SU-DHL-6 (cell line): ENCODE data around the gene ADGRG1.

Experiments used
- H2AFZ ChIP-seq: fragments of 200-600 bp; sonication (generic); 2 replicates; pipeline ENCODE4 v1.6.1; 2014; ENCODE audit warnings: low read depth, mild to moderate bottlenecking, moderate library complexity, mixed read lengths, antibody characterized with exemption, low read length; ENCODE audit not compliant: severe bottlenecking
- H3F3A ChIP-seq: fragments of 200-600 bp; shearing (Covaris generic); 2 replicates; pipeline ENCODE4 v1.6.0; 2016; ENCODE audit warnings: antibody characterized with exemption, mild to moderate bottlenecking; ENCODE audit not compliant: insufficient read depth
- H3K27ac ChIP-seq: fragments of 200-600 bp; sonication (generic); 2 replicates; pipeline ENCODE4 v1.5.1; 2016; ENCODE audit warnings: low read depth, mild to moderate bottlenecking, low read length, moderate library complexity, mixed read lengths
- H3K27me3 ChIP-seq: fragments of 200-600 bp; sonication (generic), shearing (Covaris generic); 2 replicates; pipeline ENCODE4 v1.6.0; 2014; ENCODE audit warnings: mild to moderate bottlenecking, low read length
- H3K36me3 ChIP-seq: fragments of 200-600 bp; sonication (generic); 2 replicates; pipeline ENCODE4 v1.6.1; 2014; ENCODE audit warnings: mild to moderate bottlenecking, low read length, mixed read lengths
- H3K4me2 ChIP-seq: fragments of 300-600, 200-600 bp; shearing (Covaris generic), sonication (generic); 2 replicates; pipeline ENCODE4 v1.6.0; 2014; ENCODE audit warnings: low read length, low read depth, mild to moderate bottlenecking; ENCODE audit not compliant: poor library complexity, severe bottlenecking
- H3K4me3 ChIP-seq: fragments of 200-600 bp; sonication (generic); 2 replicates; pipeline ENCODE4 v1.5.1; 2014; ENCODE audit warnings: antibody characterized with exemption, low read length, mild to moderate bottlenecking, mixed read lengths; ENCODE audit not compliant: insufficient read depth, poor library complexity, severe bottlenecking
- H3K79me2 ChIP-seq: fragments of 200-600 bp; sonication (generic); 2 replicates; pipeline ENCODE4 v1.6.1; 2014; ENCODE audit warnings: mild to moderate bottlenecking, low read length, moderate library complexity; ENCODE audit not compliant: insufficient read depth
- H3K9ac ChIP-seq: fragments of 200-600 bp; sonication (generic); 2 replicates; pipeline ENCODE4 v1.7.0; 2014; ENCODE audit warnings: mild to moderate bottlenecking, low read length
- H3K9me2 ChIP-seq: fragments of 200-600 bp; sonication (generic); replicated peaks from 2 replicates; pipeline ENCODE4 v1.6.1; 2014; ENCODE audit warnings: low read length; ENCODE audit not compliant: insufficient read depth
- H3K9me3 ChIP-seq: fragments of 200-600 bp; sonication (generic); 2 replicates; pipeline ENCODE4 v1.6.1; 2014; ENCODE audit warnings: low read length, mixed read lengths; ENCODE audit not compliant: insufficient read depth
- H4K20me1 ChIP-seq: fragments of 200-600 bp; sonication (generic); 2 replicates; pipeline ENCODE4 v1.6.1; 2014; ENCODE audit warnings: low read depth, mild to moderate bottlenecking, antibody characterized with exemption, low read length, moderate library complexity, mixed read lengths
- EZH2phosphoT487 ChIP-seq: fragments of 200-600 bp; sonication (generic), shearing (Covaris generic); conservative IDR thresholded peaks from 2 replicates; pipeline ENCODE4 v1.6.1; 2018; ENCODE audit warnings: mild to moderate bottlenecking, antibody characterized with exemption, low read length, moderate library complexity, mixed read lengths
- TF ChIP-seq, protein P1 (sequence below): fragments of 200-600 bp; sonication (generic); IDR thresholded peaks from one replicate; pipeline ENCODE4 v1.5.1; 2017; ENCODE audit warnings: antibody characterized with exemption, mild to moderate bottlenecking, low read length, moderate library complexity; ENCODE audit not compliant: insufficient read depth, poor library complexity, severe bottlenecking

Gene ADGRG1

DNA sequence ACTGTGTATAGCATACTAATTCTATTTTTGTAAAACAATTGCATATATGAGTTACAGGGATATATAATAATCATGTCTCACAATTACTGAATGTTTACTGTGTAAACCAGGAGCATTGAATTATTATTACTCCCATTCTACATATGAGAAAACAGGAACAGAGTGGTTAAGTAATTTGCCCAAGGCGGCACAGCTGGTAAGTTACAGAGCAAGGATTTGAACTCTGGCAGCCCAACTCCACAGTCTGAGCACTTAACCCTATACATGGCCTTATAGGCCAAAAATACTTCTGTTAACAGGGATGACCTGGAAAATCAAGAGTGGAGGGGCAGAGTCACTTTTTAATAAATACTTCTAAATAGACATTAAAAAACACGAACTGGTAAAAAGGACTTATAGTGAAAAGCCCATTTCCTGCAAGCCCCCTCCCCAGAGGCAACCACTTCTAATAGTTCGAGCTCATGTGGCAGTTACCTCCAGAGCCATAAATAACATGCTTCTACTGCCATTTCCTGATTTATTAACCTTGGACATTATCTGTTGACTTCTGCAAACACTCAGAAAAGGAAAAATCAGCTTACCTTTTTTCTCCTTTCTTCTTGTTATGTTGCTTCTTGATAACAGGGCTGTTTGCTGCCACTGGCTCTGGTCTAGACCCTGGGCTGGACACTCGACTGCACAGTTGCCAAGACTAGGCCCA lies 22.1 kb upstream of the ADGRG1 start:
- H3K79me2 ChIP-seq = no peaks in the 10 kb centered on the region
- no peak overlapping the region for H3K4me3 ChIP-seq
- H3K9me3 ChIP-seq = no peaks in the 10 kb centered on the region
- no peaks in the 10 kb centered on the region for H3K36me3 ChIP-seq
- H2AFZ ChIP-seq = no peak overlapping the region
- H3K27ac ChIP-seq = no peak overlapping the region
- no peaks in the 10 kb centered on the region for H3F3A ChIP-seq
- H3K9me2 ChIP-seq = no peaks in the 10 kb centered on the region
- TF ChIP-seq, protein P1, sequence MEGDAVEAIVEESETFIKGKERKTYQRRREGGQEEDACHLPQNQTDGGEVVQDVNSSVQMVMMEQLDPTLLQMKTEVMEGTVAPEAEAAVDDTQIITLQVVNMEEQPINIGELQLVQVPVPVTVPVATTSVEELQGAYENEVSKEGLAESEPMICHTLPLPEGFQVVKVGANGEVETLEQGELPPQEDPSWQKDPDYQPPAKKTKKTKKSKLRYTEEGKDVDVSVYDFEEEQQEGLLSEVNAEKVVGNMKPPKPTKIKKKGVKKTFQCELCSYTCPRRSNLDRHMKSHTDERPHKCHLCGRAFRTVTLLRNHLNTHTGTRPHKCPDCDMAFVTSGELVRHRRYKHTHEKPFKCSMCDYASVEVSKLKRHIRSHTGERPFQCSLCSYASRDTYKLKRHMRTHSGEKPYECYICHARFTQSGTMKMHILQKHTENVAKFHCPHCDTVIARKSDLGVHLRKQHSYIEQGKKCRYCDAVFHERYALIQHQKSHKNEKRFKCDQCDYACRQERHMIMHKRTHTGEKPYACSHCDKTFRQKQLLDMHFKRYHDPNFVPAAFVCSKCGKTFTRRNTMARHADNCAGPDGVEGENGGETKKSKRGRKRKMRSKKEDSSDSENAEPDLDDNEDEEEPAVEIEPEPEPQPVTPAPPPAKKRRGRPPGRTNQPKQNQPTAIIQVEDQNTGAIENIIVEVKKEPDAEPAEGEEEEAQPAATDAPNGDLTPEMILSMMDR = no peak
- TF ChIP-seq EZH2phosphoT487 = no peak
- no peak overlapping the region for H3K9ac ChIP-seq
- H3K4me2 ChIP-seq = no peak overlapping the region
- no peaks in the 10 kb centered on the region for H3K27me3 ChIP-seq
- no peaks in the 10 kb centered on the region for H4K20me1 ChIP-seq

DNA sequence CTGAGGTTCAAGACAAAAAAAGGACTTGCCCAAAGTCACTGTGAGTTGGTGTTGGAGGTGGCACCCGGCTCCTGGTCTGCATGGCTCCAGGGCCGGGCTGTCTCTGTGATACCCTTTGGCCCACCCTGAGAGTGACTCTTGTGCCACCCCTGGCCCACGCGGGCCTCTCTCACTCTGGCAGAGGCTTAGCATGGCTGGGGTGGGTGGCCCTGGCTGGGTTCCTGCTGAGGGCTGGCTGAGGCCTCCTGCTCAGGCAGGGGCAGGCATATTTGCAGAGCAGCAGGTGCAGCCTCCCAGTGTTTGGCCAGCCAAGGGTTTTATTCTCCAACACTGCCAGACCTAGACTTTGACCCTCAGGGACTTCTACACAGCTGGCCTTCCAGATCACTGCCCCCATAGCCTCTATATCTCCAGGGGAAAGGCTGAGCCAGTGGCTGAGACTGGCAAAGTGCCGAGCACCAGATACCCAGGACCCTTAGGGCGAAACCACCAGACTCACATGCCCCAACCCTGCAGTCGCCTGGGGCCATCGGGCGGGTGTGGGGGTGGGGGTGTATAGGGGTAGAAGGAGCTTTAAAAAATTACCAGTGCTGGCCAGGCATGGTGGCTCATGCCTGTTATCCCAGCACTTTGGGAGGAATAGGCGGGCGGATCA lies 21.5 kb upstream of the ADGRG1 start:
- no peak for TF ChIP-seq EZH2phosphoT487
- TF ChIP-seq, protein P1 = no peak
- Histone ChIP-seq H3K79me2 (no peaks in the 10 kb centered on the region), H3K27ac (no peak overlapping the region)

DNA sequence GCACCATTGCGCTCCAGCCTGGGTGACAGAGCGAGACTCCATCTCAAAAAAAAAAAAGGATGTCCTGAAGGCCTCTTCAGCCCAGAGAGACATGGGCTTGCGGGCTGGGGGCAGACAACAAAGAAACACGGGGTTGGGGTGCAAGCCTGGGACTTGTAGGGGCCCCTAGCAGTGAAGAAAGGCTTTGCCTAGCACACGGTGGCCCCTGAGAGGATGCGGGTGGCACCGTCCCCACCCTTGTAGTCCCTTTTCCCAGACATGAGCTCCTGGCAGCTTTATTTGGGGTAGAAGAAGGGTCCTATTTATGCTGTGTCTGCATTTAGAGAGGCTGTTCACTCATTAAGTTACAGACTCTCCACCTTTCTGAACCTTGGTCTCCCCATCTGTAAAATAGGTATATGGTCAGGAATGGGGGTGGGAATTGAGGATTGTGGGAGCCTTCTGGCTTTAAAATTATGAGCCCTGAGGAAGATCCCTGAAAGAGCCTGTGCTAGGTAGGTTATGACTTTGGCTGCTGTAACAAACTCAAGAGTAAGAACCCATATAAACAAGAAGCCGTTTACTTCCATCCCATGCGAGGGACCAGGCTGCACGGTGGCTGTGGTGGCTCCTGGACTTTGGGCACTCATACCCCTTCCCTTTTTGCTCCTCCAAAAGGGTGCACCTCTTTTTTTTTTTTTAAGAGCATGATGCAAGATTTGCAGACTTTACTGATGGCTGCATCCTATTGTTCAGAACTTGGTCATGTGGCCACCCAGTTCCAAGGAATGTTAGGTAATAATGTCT lies 20.6 kb upstream of the ADGRG1 start:
- TF ChIP-seq, protein P1 = no peak
- TF ChIP-seq EZH2phosphoT487 = no peak
- H3K9ac ChIP-seq = no peak overlapping the region
- H3K79me2 ChIP-seq = no peaks in the 10 kb centered on the region
- no peaks in the 10 kb centered on the region for H4K20me1 ChIP-seq
- no peaks in the 10 kb centered on the region for H3F3A ChIP-seq
- no peak overlapping the region for H3K4me3 ChIP-seq
- no peaks in the 10 kb centered on the region for H3K36me3 ChIP-seq
- no peak overlapping the region for H3K4me2 ChIP-seq
- no peaks in the 10 kb centered on the region for H3K9me3 ChIP-seq
- H3K27me3 ChIP-seq = no peaks in the 10 kb centered on the region
- no peak overlapping the region for H3K27ac ChIP-seq
- no peak overlapping the region for H2AFZ ChIP-seq
- H3K9me2 ChIP-seq = no peaks in the 10 kb centered on the region

More for the DNA sequence above, 21.5 kb upstream of the ADGRG1 start:
- Histone ChIP-seq H3F3A (no peaks in the 10 kb centered on the region), H3K36me3 (no peaks in the 10 kb centered on the region), H3K4me3 (no peak overlapping the region), H3K4me2 (no peak overlapping the region), H2AFZ (no peak overlapping the region), H3K9me2 (no peaks in the 10 kb centered on the region), H3K9ac (no peak overlapping the region), H3K9me3 (no peaks in the 10 kb centered on the region), H3K27me3 (no peaks in the 10 kb centered on the region), H4K20me1 (no peaks in the 10 kb centered on the region)
